NCI-H69 (cell line): ENCODE data around the gene HIVEP3.
A peak's percentile ranks its signal among the peaks of the same experiment; 100 is the strongest.

Experiments
- DNase-seq: peaks from one replicate; lab custom pipeline; 2025; lab: John Stamatoyannopoulos, UW

Gene HIVEP3

GRCh38 chr1:41894101-41894807 is 24.5 kb downstream of the HIVEP3 start:
- no peak for DNase-seq

DNA sequence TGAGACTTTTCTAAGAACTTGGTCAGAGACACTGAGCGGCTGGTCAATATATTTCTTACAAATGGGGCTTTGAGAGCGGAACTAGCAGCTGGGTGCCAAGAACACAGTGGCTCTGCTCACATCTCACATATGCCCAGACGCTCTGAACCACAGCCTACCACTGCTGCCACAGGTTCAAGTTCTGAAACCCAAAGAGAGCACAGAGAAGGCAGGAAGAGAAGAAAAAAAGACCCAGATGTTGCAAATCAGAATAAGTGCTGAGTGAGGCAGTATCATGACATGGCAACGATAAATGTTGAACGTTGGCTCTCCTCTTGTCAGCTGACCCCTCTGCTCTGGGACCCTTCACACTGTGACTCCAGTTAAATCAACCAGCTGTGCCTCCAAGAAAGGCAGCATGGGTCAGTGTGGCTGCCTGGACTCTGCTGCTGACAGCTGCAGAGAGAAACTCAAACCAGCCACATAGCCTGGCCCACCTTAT is 26.4 kb downstream of the HIVEP3 start:
- DNase-seq, result no peak

GRCh38 chr1:41891199-41891896 is 27.4 kb downstream of the HIVEP3 start:
- peak; percentile 22 for DNase-seq

- DNase-seq, result peak; percentile 6
Observed at GRCh38 chr1:41890825-41891198, 27.9 kb downstream of the HIVEP3 start.

DNA sequence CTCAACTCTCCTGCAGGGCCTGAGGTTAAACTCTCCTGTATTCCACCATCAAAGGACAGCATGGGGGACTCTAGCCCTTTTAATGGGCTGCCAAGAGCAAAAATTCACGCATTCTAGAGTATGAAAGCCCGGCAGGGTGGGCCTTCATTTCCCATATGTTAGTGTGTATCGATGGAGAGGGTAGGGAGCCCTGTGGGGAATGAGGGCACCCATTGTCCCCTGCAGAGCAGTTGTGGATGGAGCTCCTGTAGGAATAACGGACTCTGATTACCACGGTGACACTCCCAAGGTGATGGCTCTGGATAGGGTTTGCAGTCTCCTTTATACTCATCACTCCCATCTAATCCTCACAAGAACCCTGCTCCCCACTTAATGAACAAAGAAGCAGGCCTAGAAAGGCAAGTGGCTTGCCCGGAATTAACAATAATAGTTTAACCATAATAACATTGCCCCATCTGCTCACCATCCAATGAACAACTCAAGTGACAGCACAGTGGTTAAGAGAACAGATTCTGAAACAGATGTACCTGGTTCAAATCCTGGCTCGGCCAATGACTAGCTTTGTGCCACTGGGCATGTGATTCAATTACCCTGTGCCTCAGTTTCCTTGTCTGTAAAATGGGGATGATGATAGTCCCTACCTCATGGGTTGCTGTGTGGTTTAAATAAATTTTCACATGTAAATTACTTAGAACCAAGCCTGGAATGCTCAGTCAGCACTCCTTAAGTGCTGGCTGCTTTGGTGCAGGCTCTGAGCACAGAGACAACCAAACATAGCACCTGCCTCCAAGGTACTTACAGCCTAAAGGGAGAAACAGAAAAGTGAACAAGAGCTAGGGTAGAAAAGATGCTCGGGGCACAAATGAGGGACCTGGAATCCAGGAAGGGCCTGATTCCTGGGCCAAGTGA is 29.0 kb downstream of the HIVEP3 start:
- DNase-seq, result peak; percentile 18

DNA sequence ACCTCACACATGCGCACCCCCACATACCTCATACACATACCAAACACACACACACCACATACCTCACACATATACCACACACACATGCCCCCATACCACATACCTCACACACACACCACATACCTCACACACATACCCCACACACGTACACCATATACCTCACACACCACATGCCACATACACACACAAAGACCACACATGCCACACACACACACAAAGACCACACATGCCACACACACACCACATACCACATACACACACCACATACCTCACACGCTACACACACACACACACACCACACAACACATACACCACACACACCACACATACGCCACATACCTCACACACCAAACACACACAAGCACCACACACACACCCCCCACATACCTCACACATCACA is 30.0 kb downstream of the HIVEP3 start:
- DNase-seq, result no peak

- DNase-seq, result no peak
Observed at GRCh38 chr1:41887365-41887764, 31.4 kb downstream of the HIVEP3 start.

DNA sequence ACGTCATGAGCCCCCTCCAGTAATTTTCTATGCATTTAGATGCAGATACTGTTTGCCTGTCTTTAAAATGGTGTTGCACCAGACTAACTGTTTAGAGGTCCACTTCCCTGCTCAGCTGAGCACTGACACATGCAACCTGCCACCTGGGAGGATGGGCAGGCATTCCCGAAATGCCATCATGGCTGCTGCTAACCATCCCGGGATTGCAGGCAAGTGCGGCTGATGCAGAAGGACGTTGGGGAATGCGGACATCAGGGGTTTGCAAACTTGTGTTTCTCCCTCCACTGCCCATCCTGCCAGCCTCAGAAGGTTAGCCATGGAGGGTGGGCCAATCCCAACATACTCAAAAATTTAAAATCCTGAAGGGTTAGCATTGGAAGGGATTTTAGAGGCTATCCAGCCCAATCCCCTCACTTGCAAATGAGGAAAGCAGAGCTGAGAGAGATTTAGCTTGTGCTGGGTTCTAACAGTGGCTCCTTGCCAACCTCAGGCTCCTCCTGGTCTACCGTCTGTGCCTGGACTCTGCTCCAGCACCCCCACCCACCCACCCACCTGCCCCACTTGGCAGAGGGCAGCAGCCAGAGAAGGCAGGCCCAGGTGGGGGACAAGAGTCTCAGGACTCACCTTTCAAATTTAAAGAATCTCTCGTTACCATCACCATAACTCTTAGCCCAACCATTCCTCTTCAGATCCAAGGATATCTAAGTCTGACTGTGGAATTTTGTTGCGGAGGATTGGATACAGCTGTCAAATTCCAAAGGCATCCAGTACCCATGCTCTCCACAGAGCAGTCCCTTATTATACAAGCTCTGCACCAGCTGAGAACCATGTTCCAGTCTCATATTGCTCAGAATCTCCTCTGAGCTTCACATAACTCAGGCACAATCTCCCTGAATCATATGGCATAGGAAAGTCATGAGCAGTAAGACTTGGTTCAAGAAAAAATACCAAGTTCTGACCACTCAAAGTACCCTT is 34.2 kb downstream of the HIVEP3 start:
- no peak for DNase-seq

GRCh38 chr1:41883507-41883906 is 35.2 kb downstream of the HIVEP3 start:
- DNase-seq, result no peak

DNA sequence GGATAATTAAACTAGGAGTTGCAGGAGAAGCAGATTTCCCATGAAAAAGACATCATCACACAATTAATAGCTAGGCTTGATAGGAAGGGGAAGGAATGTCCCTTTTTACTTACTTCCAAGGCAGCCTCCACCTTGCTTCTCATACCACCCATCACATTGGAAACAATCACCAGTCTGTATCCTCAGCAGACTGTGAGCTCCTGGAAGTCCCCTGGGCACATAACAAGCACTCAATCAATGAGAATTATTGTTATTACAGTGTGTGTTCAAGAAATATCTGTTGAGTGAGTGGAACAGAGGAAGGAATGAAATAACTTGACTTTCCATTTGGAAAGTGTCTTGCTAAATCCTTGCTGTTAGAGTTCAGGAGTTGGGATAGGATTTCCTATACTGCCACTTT is 36.2 kb downstream of the HIVEP3 start:
- DNase-seq, result peak; percentile 27

GRCh38 chr1:41882068-41882477 is 36.6 kb downstream of the HIVEP3 start:
- peak; percentile 45 for DNase-seq

DNA sequence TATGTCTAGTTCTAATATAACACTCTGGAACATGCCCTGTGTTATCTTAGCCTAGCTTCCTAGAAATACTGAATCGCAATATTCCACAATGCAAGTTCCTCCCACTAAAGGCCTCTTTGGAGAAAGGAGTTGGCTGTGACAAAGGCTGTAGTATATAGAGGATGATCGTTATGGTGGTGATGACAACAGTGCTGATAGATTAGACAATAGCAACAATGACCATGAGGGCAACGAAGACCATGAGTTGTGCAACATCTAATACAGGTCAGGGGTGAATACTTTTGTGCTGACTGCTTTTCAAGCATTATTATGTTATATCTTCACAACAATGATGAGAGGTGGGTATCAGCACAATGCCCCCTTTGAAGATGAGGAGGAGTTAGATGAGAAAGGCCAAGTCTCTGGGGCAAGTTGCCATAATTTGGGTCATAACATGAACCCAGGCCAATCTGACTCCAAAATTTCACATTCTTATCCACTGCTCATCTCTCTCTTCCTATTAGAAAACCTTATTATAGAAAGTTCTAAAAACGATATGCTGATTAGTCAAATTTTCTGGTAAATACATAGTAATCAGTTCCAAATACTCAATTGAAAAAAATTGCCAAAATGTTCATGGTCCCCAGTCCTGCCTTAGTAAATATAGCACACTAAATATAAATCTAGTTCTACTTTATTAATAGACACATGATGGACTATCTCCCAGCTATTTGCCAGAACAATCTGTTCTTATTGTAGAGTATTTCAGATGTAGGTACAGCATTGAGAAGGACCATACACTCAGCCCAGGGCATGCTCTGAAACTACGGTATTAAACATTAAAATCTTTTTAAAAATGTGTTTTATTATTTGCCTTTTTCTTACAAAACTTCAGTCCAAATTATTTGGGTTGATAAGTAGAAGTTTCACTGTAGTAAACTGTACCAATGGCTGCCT is 37.5 kb downstream of the HIVEP3 start:
- DNase-seq, result no peak

DNA sequence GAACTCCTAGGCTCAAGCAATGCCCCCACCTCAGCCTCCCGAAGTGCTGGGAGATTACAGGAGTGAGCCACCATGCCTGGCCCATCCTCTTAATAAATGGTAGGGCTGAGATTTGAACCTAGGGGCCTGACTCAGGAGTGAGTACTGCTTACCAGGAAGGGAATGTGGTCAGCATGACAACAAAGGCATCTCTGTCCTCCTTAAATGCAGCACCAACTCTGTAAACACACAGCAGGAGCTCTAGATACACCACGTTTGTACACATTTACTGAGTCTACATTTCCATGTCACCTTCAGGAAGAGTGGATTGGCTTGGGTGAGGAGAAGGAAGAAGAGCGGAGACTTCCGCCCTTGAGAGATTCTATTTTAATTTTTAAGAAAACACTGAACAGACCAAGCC is 38.5 kb downstream of the HIVEP3 start:
- DNase-seq, result peak; percentile 2

GRCh38 chr1:41879617-41880016 is 39.1 kb downstream of the HIVEP3 start:
- no peak for DNase-seq

DNA sequence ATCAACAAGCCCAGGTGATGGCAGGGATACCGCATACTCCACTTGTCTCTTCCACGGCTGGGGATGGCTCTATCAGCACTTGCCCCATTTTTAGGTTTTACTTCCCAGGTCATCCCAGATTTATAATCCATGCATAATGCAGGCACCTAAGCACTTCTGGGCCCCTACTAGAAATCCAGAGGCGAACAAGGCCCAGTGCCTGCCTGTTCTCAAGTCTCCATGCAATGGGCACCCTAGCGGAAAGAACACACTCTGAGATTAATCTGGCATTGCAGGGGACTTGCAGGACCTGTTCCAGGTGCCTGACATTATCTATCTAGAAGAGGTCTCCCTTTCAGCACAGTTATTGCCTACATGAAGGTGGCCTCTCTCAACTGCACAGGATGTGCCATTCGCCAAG is 39.8 kb downstream of the HIVEP3 start:
- no peak for DNase-seq

DNA sequence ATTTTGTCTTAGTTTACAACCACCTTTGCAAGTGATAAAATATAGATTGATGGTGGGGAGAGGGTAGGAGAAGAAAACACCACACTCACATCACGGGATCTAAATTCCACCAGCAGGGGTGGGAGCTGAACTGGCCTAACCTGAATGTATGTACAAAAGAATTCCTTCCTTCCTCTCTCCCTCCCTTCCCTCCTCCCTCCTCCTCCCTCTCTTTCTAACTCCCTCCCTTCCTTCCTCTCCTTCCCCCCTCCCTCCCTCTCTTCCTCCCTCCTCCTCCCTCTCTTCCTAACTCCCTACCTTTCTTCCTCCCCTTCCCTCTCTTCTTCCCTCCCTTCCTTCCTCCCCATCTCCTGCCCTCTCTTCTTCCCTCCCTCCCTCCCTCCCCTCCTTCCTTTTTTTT is 40.2 kb downstream of the HIVEP3 start:
- peak; percentile 28 for DNase-seq

DNA sequence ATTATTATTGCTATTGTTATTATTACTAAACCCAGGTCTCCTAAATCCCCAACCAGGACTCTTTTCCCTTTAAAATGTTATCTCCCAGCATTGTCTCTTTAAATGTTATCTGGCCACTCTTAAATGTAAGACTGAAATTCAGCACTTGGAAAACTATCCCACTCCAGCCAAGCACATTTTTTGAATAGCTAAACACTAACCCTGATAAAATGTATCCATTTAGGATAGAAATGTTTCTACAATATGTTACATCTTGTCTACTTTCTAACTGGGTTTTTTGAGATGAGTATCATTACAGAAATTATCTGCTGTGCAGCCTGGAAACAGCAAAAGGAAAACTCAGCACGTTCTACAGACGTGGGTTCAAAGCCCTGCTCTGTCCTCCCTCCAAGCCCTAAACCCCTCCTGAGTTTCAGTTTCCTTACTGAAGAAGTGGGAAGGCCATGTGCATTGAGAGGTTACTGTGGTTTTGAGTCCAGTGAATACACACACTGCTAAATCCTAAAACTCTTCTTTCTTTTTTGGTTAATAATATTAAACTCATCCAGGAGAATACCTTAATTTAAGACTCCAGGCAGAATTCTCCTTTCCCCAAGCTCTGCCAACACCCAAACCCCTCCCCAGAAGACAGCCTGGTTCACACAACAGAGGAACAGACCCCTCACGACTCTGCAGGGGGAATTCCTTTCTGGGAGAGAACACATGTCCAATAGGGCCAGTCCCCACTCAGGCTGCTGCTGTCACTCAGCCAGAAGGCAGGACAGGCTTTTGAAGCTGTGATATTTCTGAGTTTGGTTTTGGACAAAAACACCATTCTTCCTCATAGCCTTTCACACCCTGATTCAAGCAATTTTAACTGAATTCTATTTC is 41.9 kb downstream of the HIVEP3 start:
- DNase-seq, result no peak

DNA sequence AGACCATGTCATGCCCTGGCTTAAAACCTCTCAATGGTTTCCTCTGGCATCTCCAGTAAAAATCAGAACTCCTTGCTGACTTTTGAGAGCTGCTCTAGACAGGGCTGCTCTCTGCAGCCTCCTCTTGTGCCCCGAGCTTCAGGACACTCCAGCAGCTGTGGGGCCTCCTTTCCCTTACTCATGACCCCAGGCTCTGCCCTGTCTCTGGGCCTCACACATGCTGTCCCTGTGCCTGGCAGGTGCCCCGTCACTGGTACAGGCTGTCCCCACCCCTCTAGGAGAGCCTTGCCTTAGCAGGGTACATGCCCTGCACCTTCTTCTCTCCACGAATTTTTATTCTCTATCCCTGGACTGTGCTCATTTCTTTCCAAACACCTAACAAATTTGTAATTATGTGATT is 43.2 kb downstream of the HIVEP3 start:
- DNase-seq, result no peak

DNA sequence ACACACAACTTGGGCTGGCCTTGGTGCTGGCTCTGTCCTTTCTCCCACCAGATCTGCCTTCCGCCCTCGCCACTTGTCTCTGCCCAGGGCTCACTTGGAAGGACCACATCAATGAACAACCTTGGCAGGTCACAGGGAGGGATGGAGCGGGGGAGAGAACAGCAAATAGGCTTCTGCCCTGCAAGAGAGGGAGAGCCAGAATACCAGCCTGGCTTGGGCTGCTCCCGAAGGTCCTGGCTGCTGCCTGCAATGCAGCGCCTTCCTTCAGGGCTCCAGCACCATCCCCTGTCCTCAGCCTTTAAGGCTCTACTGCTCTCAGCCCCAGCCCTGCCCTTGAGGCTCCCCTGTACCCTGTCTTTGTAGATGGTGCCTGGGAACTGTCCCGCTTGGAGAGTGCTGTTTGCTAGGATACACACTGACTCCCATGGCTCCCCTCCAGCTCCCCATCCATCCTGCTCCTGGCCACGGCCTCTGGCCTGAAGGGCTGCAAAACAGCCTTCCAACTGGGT is 43.8 kb downstream of the HIVEP3 start:
- DNase-seq, result no peak
